ENCODE measurements around the gene ANKH.

Gene ANKH

GRCh38 chr5:14787801-14788579 lies 83.6 kb downstream of the ANKH start:
- no peak for DNase-seq

GRCh38 chr5:14783691-14784090 lies 87.9 kb downstream of the ANKH start:
- DNase-seq, result no peak

- no peak for DNase-seq
These were observed 89.0 kb downstream of the ANKH start for GRCh38 chr5:14782591-14782990.

GRCh38 chr5:14781106-14781505 lies 90.5 kb downstream of the ANKH start:
- DNase-seq, result no peak

GRCh38 chr5:14779975-14780374 lies 91.6 kb downstream of the ANKH start:
- no peak for DNase-seq

- no peak for DNase-seq
These were observed 92.8 kb downstream of the ANKH start for GRCh38 chr5:14778792-14779070.

- no peak for DNase-seq
These were observed 93.4 kb downstream of the ANKH start for GRCh38 chr5:14777932-14778791.

GRCh38 chr5:14777187-14777586 lies 94.4 kb downstream of the ANKH start:
- DNase-seq, result no peak

GRCh38 chr5:14776602-14777001 lies 95.0 kb downstream of the ANKH start:
- DNase-seq, result no peak

- no peak for DNase-seq
These were observed 95.7 kb downstream of the ANKH start for GRCh38 chr5:14775857-14776256.

GRCh38 chr5:14773588-14773987 lies 98.0 kb downstream of the ANKH start:
- DNase-seq, result no peak

GRCh38 chr5:14771972-14772371 lies 99.6 kb downstream of the ANKH start:
- no peak for DNase-seq

- no peak for DNase-seq
These were observed 100.4 kb downstream of the ANKH start for GRCh38 chr5:14771189-14771588.

- DNase-seq, result no peak
These were observed 102.8 kb downstream of the ANKH start for GRCh38 chr5:14768508-14769365.

GRCh38 chr5:14767735-14768507 lies 103.7 kb downstream of the ANKH start:
- no peak for DNase-seq

GRCh38 chr5:14767053-14767452 lies 104.5 kb downstream of the ANKH start:
- no peak for DNase-seq

- no peak for DNase-seq
These were observed 105.0 kb downstream of the ANKH start for GRCh38 chr5:14766584-14766983.

- DNase-seq, result no peak
These were observed 106.0 kb downstream of the ANKH start for GRCh38 chr5:14765587-14765986.

- no peak for DNase-seq
These were observed 108.9 kb downstream of the ANKH start for GRCh38 chr5:14762549-14763216.

GRCh38 chr5:14760548-14761002 lies 111.0 kb downstream of the ANKH start:
- DNase-seq, result no peak

- DNase-seq, result no peak
These were observed 111.6 kb downstream of the ANKH start for GRCh38 chr5:14759744-14760547.

All from DMS 273 treated with DMSO at 0.1 percent for 48 hours (cell line).